GM19328 (cell line): ENCODE measurements around the gene IL37.

Experiments used
- ATAC-seq: cut with Tn5 transposase; IDR thresholded peaks from one replicate; pipeline ENCODE4 v1.9.1; 2021; ENCODE audit warnings: mild to moderate bottlenecking, moderate library complexity; ENCODE audit not compliant: unreplicated experiment

Gene IL37

GRCh38 chr2:112954364-112954763 is 43.4 kb downstream of the IL37 start:
- no peak for ATAC-seq

GRCh38 chr2:112957511-112957910 is 46.5 kb downstream of the IL37 start:
- ATAC-seq, result no peak

- no peak for ATAC-seq
Measured at GRCh38 chr2:112958428-112959108, 47.6 kb downstream of the IL37 start.

GRCh38 chr2:112959109-112959812 is 48.3 kb downstream of the IL37 start:
- no peak for ATAC-seq

GRCh38 chr2:112960230-112960825 is 49.4 kb downstream of the IL37 start:
- ATAC-seq, result no peak

GRCh38 chr2:112962308-112963175 is 51.6 kb downstream of the IL37 start:
- ATAC-seq, result no peak

- ATAC-seq, result no peak
Measured at GRCh38 chr2:112967023-112967422, 56.1 kb downstream of the IL37 start.
